Esophagus (tissue), 2 donors: ENCODE measurements around the gene APBA2. TPM values are rescaled to one million over a fixed set of nuclear protein-coding genes. Genes with fewer than 3 reads are reported as not detected.

Experiments used
- H3K27ac ChIP-seq, 2 donors: one replicate each; pipeline ENCODE4 v1.5.1; 2013; ENCODE audit warnings: low read depth in 2 of 2, mild to moderate bottlenecking in 2 of 2, inconsistent platforms in 1 of 2, low read length in 1 of 2, moderate library complexity in 1 of 2
- H3K27me3 ChIP-seq, 2 donors: one replicate each; pipeline ENCODE4 v1.6.1; 2013; ENCODE audit warnings: low read length in 2 of 2, control low read depth in 1 of 2, mild to moderate bottlenecking in 1 of 2; ENCODE audit not compliant: insufficient read depth in 2 of 2, control insufficient read depth in 1 of 2
- H3K36me3 ChIP-seq, 2 donors: one replicate each; pipeline ENCODE4 v1.6.1; 2013; ENCODE audit warnings: low read length in 1 of 2; ENCODE audit not compliant: control insufficient read depth in 2 of 2, insufficient read depth in 2 of 2
- H3K4me1 ChIP-seq, 2 donors: one replicate each; pipeline ENCODE4 v1.6.1; 2013; ENCODE audit warnings: low read length in 1 of 2; ENCODE audit not compliant: control insufficient read depth in 2 of 2, insufficient read depth in 2 of 2
- H3K4me3 ChIP-seq, 2 donors: one replicate each; pipeline ENCODE4 v1.5.1; 2013; ENCODE audit warnings: low read length in 2 of 2, mild to moderate bottlenecking in 2 of 2, low read depth in 1 of 2, moderate library complexity in 1 of 2
- H3K9me3 ChIP-seq, 2 donors: one replicate each; pipeline ENCODE4 v1.6.1; 2013; ENCODE audit warnings: mild to moderate bottlenecking in 2 of 2, low read depth in 1 of 2, low read length in 1 of 2, moderate library complexity in 1 of 2; ENCODE audit not compliant: control insufficient read depth in 2 of 2, insufficient read depth in 1 of 2
- WGBS, 2 donors: extraction: QIAGEN DNeasy Blood & Tissue Kit; methylation state at CpG; one replicate each; pipeline ENCODE4 v1.1.7; 2013; 5-methylcytosine and 5-hydroxymethylcytosine counted together
- polyA plus RNA-seq, 2 donors: library from polyadenylated mRNA; stranded (reverse); fragments of 200-250 nt; gene quantifications; one replicate each; pipeline ENCODE4 v1.2.3, GENCODE V29; 2013
- donor health status: healthy with polysubstance abuse.
- donor health status: Bipolar disorder and iron deficiency.

Gene APBA2
- polyA plus RNA-seq, 2 donors: 0.77 to 1.7 TPM

DNA sequence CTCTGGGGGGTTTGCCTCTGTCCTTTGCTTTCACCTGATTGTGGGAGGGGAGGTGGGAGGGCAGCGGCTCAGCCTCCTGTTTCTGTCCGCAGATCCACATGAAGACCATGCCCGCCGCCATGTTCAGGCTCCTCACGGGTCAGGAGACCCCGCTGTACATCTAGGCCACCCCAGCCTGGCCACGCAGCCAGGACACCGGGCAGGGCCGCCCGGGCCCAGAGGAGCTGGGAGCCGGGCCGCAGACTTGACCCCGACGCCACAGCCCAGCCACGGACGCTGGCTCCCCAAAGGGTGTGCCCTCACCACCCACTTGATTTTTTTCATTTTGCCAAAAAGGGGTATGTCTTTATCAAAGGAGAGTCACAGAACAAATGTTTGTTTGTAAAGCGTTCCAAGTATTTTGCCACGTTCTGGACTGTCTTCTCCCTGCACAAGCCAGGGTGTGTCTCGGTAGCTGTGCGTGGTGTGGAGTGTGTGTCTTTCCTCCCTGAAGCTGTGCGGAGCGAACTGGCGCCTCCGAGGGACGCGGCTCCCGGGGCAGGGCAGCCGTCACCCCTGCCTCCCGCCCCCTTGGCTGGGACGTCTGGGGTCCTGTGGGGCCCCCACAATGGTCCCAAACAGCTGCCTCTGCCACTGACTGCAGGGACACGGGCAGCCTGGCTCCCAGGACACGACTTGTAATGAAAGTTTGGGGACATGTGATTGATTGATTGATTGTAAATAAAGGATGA is 231.4 kb downstream of the APBA2 start:
- H3K27me3 ChIP-seq: no peaks in the 10 kb centered on the region
- 88% methylated on average over 32 of the region's 32 CpGs for WGBS, 2 donors
- no peaks in the 10 kb centered on the region for H3K9me3 ChIP-seq
- no peaks in the 10 kb centered on the region for H3K36me3 ChIP-seq
- no peak overlapping the region for H3K27ac ChIP-seq
- peaks cover 5 to 8% of the 10 kb centered on the region in 2 donors for H3K4me1 ChIP-seq
- no peak overlapping the region for H3K4me3 ChIP-seq

DNA sequence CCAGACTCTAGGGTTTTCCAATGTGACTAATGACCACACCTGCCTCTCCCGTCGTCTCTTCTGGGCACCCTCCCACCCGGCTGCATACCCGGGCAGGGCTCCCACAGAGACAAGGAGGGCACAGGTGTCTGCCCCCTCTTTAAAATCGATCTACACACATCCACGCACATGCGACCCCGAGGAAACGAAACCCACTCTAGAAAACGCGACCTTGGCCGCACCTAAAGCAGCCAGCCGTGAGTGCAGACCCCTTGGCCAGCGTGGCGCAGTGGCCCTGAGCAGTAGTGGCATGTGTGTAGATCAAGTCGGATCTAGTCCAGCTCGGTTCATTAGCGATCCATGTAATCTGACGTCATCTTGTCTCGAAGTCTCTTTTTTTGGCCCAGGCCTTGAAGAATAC is 232.0 kb downstream of the APBA2 start:
- Histone ChIP-seq H3K27ac (no peak overlapping the region), H3K4me1 (peaks cover 5 to 8% of the 10 kb centered on the region in 2 donors), H3K4me3 (no peak overlapping the region), H3K36me3 (no peaks in the 10 kb centered on the region), H3K9me3 (no peaks in the 10 kb centered on the region), H3K27me3 (no peaks in the 10 kb centered on the region)
- WGBS, 2 donors: 80 to 83% methylated on average over 20 of the region's 20 CpGs

DNA sequence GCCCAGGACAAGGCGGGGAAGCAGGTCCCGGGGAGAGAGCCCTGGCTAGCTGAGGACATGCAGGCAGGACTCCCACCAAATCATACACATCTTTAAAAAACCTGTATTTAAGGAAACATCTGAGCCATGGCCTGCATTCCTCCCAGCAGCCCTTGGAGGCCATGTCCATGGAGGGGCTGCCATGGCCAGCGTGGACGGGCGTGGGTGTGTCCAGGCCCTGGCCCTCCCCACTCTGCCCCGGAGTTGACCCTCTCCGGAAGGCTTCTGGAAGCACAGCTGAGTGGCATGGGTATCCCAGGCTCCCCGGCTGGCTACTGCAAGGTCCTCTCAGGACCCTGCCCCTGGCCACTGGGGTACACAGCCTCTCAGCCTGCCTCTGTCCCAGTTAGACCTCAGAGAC is 234.1 kb downstream of the APBA2 start:
- no peaks in the 10 kb centered on the region for H3K27me3 ChIP-seq
- H3K4me3 ChIP-seq: no peak overlapping the region
- H3K4me1 ChIP-seq: peaks cover 4 to 6% of the 10 kb centered on the region in 2 donors
- H3K27ac ChIP-seq: no peak overlapping the region
- no peaks in the 10 kb centered on the region for H3K36me3 ChIP-seq
- no peaks in the 10 kb centered on the region for H3K9me3 ChIP-seq
- 58 to 63% methylated on average over 8 of the region's 8 CpGs for whole genome bisulfite sequencing, 2 donors

DNA sequence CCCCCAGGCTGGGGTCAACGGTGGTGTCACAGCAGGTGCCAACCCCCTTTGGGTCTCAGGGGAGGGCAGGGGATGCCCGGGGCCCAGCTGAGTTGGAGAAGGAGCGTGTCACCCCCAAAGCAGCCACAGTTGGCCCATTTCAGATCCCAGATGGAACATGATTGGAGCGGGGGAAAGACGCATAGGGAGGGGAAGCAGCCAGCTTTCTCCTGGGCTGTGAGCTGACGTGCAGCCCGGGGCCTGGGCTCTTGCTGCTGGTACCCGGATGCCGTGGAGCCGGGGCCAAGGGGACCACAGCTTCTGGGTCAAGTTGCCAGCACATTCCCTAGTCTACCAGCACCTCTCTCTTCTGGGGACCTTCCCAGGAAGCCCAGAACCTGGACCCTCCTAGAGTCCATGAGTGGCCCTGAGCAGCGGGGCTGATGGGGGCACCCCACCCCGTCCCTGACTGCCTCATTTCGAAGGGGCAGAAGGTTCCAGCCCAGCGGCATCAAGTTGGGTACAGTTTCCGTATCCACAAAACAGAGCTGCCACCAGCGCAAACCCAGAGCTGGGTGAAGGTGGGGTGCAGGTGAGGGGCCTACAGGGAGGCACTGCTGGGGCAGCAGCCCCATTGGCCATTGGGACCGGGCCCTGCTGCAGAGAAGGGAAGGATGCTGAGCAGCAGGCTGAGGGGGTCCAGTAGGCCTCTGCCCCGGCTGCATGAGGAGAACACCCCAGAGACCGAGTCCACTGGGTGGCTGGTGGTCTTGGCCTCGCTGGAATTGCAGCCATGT is 235.0 kb downstream of the APBA2 start:
- Histone ChIP-seq H3K9me3 (no peaks in the 10 kb centered on the region), H3K4me1 (no peaks in the 10 kb centered on the region), H3K36me3 (no peaks in the 10 kb centered on the region), H3K27ac (no peak overlapping the region), H3K27me3 (no peaks in the 10 kb centered on the region), H3K4me3 (no peak overlapping the region)
- 90 to 94% methylated on average over 19 to 20 of the region's 20 CpGs for WGBS, 2 donors

DNA sequence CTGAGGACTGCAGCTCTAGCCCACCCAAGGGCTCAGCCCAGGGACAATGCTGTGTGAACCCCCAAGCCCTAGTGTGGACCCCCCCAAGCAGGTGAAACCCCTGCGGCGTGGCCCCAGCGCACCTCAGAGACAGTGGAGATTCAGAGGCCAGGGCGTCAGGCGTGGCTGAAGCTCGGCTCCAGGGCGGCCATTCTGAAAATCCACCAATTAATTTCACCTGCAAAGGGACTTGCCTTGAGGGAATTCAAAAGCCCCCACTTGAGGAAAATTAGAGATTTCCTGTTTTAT is 235.5 kb downstream of the APBA2 start:
- WGBS, 2 donors: 80 to 83% methylated on average over 7 of the region's 7 CpGs
- Histone ChIP-seq H3K27ac (no peak overlapping the region), H3K4me1 (no peaks in the 10 kb centered on the region)

GRCh38 chr15:29121907-29122306 is 236.1 kb downstream of the APBA2 start:
- no peaks in the 10 kb centered on the region for H3K36me3 ChIP-seq
- H3K4me1 ChIP-seq: no peaks in the 10 kb centered on the region
- no peaks in the 10 kb centered on the region for H3K27me3 ChIP-seq
- WGBS, 2 donors: 77 to 78% methylated on average over 9 of the region's 9 CpGs
- no peak overlapping the region for H3K27ac ChIP-seq
- H3K9me3 ChIP-seq: no peaks in the 10 kb centered on the region
- H3K4me3 ChIP-seq: no peak overlapping the region

More for the DNA sequence above, 235.5 kb downstream of the APBA2 start:
- Histone ChIP-seq H3K9me3 (no peaks in the 10 kb centered on the region), H3K27me3 (no peaks in the 10 kb centered on the region), H3K4me3 (no peak overlapping the region), H3K36me3 (no peaks in the 10 kb centered on the region)

DNA sequence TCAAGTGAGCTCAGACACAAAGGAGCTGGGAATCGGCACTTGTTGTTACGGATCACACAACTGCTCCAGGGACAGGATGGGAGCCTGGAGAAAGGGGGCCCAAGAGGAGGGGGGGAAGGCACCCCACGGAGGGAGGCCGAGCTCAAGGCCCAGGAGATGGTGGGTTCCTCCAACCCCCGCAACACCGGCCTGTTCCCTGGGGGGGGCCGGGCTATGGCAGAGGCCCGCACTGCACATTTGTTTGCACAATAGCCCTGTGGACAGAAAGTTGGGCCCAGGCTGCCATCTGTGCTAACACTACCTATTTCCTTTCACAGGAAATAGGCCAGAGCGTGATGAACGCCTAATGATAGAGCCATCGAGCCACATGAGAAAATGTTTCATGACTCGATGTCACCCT is 236.7 kb downstream of the APBA2 start:
- H3K4me1 ChIP-seq: no peaks in the 10 kb centered on the region
- no peak overlapping the region for H3K27ac ChIP-seq
- no peak overlapping the region for H3K4me3 ChIP-seq
- H3K27me3 ChIP-seq: no peaks in the 10 kb centered on the region
- no peaks in the 10 kb centered on the region for H3K36me3 ChIP-seq
- 76 to 77% methylated on average over 12 of the region's 12 CpGs for WGBS, 2 donors
- H3K9me3 ChIP-seq: no peaks in the 10 kb centered on the region

- Histone ChIP-seq H3K27me3 (no peaks in the 10 kb centered on the region), H3K36me3 (no peaks in the 10 kb centered on the region), H3K27ac (no peak overlapping the region), H3K4me3 (no peak overlapping the region), H3K4me1 (no peaks in the 10 kb centered on the region), H3K9me3 (no peaks in the 10 kb centered on the region)
- 89 to 92% methylated on average over 18 of the region's 18 CpGs for WGBS, 2 donors
Measured at GRCh38 chr15:29123171-29123570, 237.4 kb downstream of the APBA2 start.

GRCh38 chr15:29123991-29124390 is 238.2 kb downstream of the APBA2 start:
- Histone ChIP-seq H3K27me3 (no peaks in the 10 kb centered on the region), H3K36me3 (no peaks in the 10 kb centered on the region), H3K27ac (no peak overlapping the region), H3K4me1 (no peaks in the 10 kb centered on the region), H3K9me3 (no peaks in the 10 kb centered on the region), H3K4me3 (no peak overlapping the region)
- 88 to 94% methylated on average over 9 of the region's 9 CpGs for WGBS, 2 donors
